GM12878 (cell line): ENCODE results near the gene PIGQ. TPM values are rescaled to one million over a fixed set of nuclear protein-coding genes. Genes with fewer than 3 reads are reported as not detected.

ENCODE experiments used
- ATAC-seq: fragments of 200-7000 bp; cut with Tn5 transposase; 3 replicates; pipeline ENCODE4 v1.9.1; 2020; ENCODE audit warnings: mild to moderate bottlenecking, moderate library complexity
- BruUV-seq: library from RNA; stranded (reverse); fragments of 400-500 nt; replicated peaks from 2 replicates; lab custom pipeline; 2021; lab: Mats Ljungman, UMichigan
- CTCF ChIA-PET: fragments of 300-600 bp; sonication (Branson Sonifier 250); formaldehyde crosslinking; extraction: SDS; loops from one replicate; lab custom pipeline; 2021; ENCODE audit warnings: inconsistent platforms; lab: Yijun Ruan, JAX
- POLR2A ChIA-PET: fragments of 350-600 bp; formaldehyde crosslinking; extraction: SDS; loops from one replicate; lab custom pipeline; 2021; ENCODE audit warnings: inconsistent platforms; lab: Charles Lee
- RAD21 ChIA-PET: fragments of 300-600 bp; sonication (Branson Sonifier 250); formaldehyde crosslinking; loops from one replicate; lab custom pipeline; 2023; ENCODE audit warnings: antibody characterized with exemption; ENCODE audit not compliant: unreplicated experiment; lab: Charles Lee
- SMC1A ChIA-PET: fragments of 300-600 bp; sonication (Branson Sonifier 250); formaldehyde crosslinking; loops from one replicate; lab custom pipeline; 2023; ENCODE audit not compliant: unreplicated experiment, uncharacterized antibody; lab: Charles Lee
- DNase-seq: peaks from one replicate; pipeline ENCODE4 v3.0.0-alpha.2; 2011; ENCODE audit warnings: low read depth, low spot score
- FAIRE-seq: peaks from 3 replicates; lab custom pipeline; 2011; peaks lifted over from hg19 to GRCh38; lab: Jason Lieb, UNC
- H2AFZ ChIP-seq: 2 replicates; pipeline ENCODE4 v1.6.0; 2011; ENCODE audit warnings: low read depth, low read length, control low read depth; ENCODE audit not compliant: control insufficient read depth
- H3K27ac ChIP-seq: 2 replicates; pipeline ENCODE4 v1.5.1; 2011; ENCODE audit warnings: control low read depth; ENCODE audit not compliant: control insufficient read depth, insufficient read depth
- H3K27me3 ChIP-seq, 2 experiments: replicated peaks in 1 of 2; 2 replicates each; pipeline versions ENCODE4 v1.6.0 to v1.6.1; 2011; ENCODE audit warnings: low read length in 1 of 2; ENCODE audit not compliant: control insufficient read depth in 2 of 2, insufficient read depth in 2 of 2
- H3K36me3 ChIP-seq, 2 experiments: 2 replicates each; pipeline ENCODE4 v1.5.1; 2011; ENCODE audit warnings: low read length in 1 of 2; ENCODE audit not compliant: control insufficient read depth in 2 of 2, insufficient read depth in 2 of 2
- H3K4me1 ChIP-seq: 2 replicates; pipeline ENCODE4 v1.6.1; 2011; ENCODE audit warnings: mild to moderate bottlenecking, low read length, moderate library complexity, mixed read lengths; ENCODE audit not compliant: control insufficient read depth, insufficient read depth
- H3K4me2 ChIP-seq: 2 replicates; pipeline ENCODE4 v1.6.0; 2011; ENCODE audit warnings: control low read depth; ENCODE audit not compliant: control insufficient read depth, insufficient read depth
- H3K4me3 ChIP-seq: fragments of 200-600 bp; sonication (generic); 2 replicates; pipeline ENCODE4 v1.5.1; 2016
- H3K79me2 ChIP-seq: 2 replicates; pipeline ENCODE4 v1.6.0; 2011; ENCODE audit warnings: low read length; ENCODE audit not compliant: control insufficient read depth, insufficient read depth
- H3K9ac ChIP-seq: 2 replicates; pipeline ENCODE4 v1.8.0; 2011; ENCODE audit warnings: low read length, control low read depth, mixed read lengths; ENCODE audit not compliant: control insufficient read depth, insufficient read depth
- H3K9me3 ChIP-seq: replicated peaks from 3 replicates; pipeline ENCODE4 v1.5.1; 2011; ENCODE audit warnings: mild to moderate bottlenecking, low read length; ENCODE audit not compliant: control insufficient read depth, insufficient read depth
- H4K20me1 ChIP-seq: 2 replicates; pipeline ENCODE4 v1.6.0; 2011; ENCODE audit not compliant: control insufficient read depth, insufficient read depth
- ATF7 ChIP-seq: fragments of 450-650 bp; IDR thresholded peaks from 2 replicates; pipeline ENCODE4 v1.6.1; 2016; ENCODE audit warnings: low read depth, mild to moderate bottlenecking
- CBFB ChIP-seq: IDR thresholded peaks from 2 replicates; pipeline ENCODE4 v1.6.1; 2016; ENCODE audit warnings: antibody characterized with exemption, low read depth
- DPF2 ChIP-seq: fragments of 450-650 bp; IDR thresholded peaks from 2 replicates; pipeline ENCODE4 v1.6.1; 2017; ENCODE audit warnings: mild to moderate bottlenecking
- EP300 ChIP-seq, 2 experiments: fragments of 150-350 bp in 1 of 2; IDR thresholded peaks; 2 replicates each; pipeline ENCODE4 v1.6.1; 2011 to 2012; ENCODE audit warnings: low read depth in 2 of 2, low read length in 2 of 2, borderline replicate concordance in 1 of 2, improper control_type of control experiment in 1 of 2, inconsistent platforms in 1 of 2; ENCODE audit not compliant: control insufficient read depth in 1 of 2
- HCFC1 ChIP-seq: fragments of 150-350 bp; IDR thresholded peaks from 2 replicates; pipeline ENCODE4 v1.6.1; 2014; ENCODE audit warnings: low read length
- NR2C2 ChIP-seq: IDR thresholded peaks from 2 replicates; pipeline ENCODE4 v1.6.1; 2011; ENCODE audit warnings: borderline replicate concordance, low read depth; ENCODE audit not compliant: control insufficient read depth, insufficient read length
- POLR2AphosphoS2 ChIP-seq: IDR thresholded peaks from 2 replicates; pipeline ENCODE4 v1.6.1; 2011; ENCODE audit warnings: low read depth, mild to moderate bottlenecking, low read length, improper control_type of control experiment, moderate library complexity
- RAD51 ChIP-seq: fragments of 450-650 bp; IDR thresholded peaks from 2 replicates; pipeline ENCODE4 v1.6.1; 2016; ENCODE audit warnings: moderate library complexity, mild to moderate bottlenecking, inconsistent platforms
- RBBP5 ChIP-seq: fragments of 200-600 bp; sonication (generic); conservative IDR thresholded peaks from 2 replicates; pipeline ENCODE4 v1.6.1; 2016
- SMARCA5 ChIP-seq: fragments of 450-650 bp; IDR thresholded peaks from 2 replicates; pipeline ENCODE4 v1.6.1; 2017; ENCODE audit warnings: mild to moderate bottlenecking
- SREBF1 ChIP-seq: IDR thresholded peaks from 2 replicates; pipeline ENCODE4 v1.6.1; 2012; ENCODE audit warnings: mild to moderate bottlenecking, low read length
- TARDBP ChIP-seq: IDR thresholded peaks from 2 replicates; pipeline ENCODE4 v1.6.1; 2016; ENCODE audit warnings: borderline replicate concordance
- TBL1XR1 ChIP-seq: IDR thresholded peaks from 2 replicates; pipeline ENCODE4 v1.6.1; 2012; ENCODE audit warnings: low read depth, low read length, improper control_type of control experiment
- WGBS: methylation state at CpG from one replicate; pipeline ENCODE4 v1.1.6; 2016; ENCODE audit warnings: low lambda C conversion rate; ENCODE audit not compliant: insufficient replicate concordance, insufficient coverage; ENCODE audit errors: missing lambda C conversion rate; 5-methylcytosine and 5-hydroxymethylcytosine counted together
- in situ Hi-C: fragments of 300-500 bp; cut with MboI; formaldehyde crosslinking; loops from 9 replicates; pipeline ENCODE4 v1.14.3; 2018; ENCODE audit warnings: mixed read lengths
- intact Hi-C: fragments of 100-400 bp; cut with micrococcal nuclease; formaldehyde crosslinking; loops from one replicate; pipeline ENCODE4 v1.14.2; 2022; ENCODE audit not compliant: unreplicated experiment
- polyA plus RNA-seq, 11 experiments: library from polyadenylated mRNA; depleted of rRNA in 4 of 11; unstranded in 6 of 11; stranded (reverse) in 5 of 11; fragments of >200 nt; fragmentation: Nextera tagmentation in 4 of 11; fragmentation: Illumina TruSeq in 1 of 11; extraction: Ambion mirVana in 4 of 11; extraction: Trizol in 1 of 11; gene quantifications; 1 replicate in 1 of 11; 2 replicates in 10 of 11; pipeline versions ENCODE4 v1.2.1 to v1.2.3, GENCODE V29; 2011 to 2016; ENCODE audit warnings: inconsistent platforms in 2 of 11, missing spikeins in 2 of 11, low read depth in 1 of 11
- total RNA-seq, 4 experiments: library from RNA; depleted of rRNA in 3 of 4; stranded (reverse); fragments of >200 nt in 3 of 4; fragmentation: Illumina TruSeq in 1 of 4; extraction: Trizol in 1 of 4; gene quantifications; 2 replicates each; pipeline versions ENCODE4 v1.2.1 to v1.2.3, GENCODE V29; 2013 to 2021
- TF ChIP-seq, protein P1 (sequence below): fragments of 450-650 bp; formaldehyde crosslinking; IDR thresholded peaks from 2 replicates; pipeline ENCODE4 v1.5.0; 2022; ENCODE audit warnings: mild to moderate bottlenecking, missing genetic modification characterization

Gene PIGQ
- total and polyA plus RNA-seq, 10 of the 15 experiments (the other 5 are each of a cell fraction or from before 2014, with no cell fraction given): 1.8 to 31.3 (median 17.5) TPM; not detected in 1

GRCh38 chr16:615122-615521, 45.4 kb downstream of the PIGQ start:
- WGBS: 27% methylated on average over 13 of the region's 13 CpGs
- RAD21 ChIA-PET: no interaction called here

DNA sequence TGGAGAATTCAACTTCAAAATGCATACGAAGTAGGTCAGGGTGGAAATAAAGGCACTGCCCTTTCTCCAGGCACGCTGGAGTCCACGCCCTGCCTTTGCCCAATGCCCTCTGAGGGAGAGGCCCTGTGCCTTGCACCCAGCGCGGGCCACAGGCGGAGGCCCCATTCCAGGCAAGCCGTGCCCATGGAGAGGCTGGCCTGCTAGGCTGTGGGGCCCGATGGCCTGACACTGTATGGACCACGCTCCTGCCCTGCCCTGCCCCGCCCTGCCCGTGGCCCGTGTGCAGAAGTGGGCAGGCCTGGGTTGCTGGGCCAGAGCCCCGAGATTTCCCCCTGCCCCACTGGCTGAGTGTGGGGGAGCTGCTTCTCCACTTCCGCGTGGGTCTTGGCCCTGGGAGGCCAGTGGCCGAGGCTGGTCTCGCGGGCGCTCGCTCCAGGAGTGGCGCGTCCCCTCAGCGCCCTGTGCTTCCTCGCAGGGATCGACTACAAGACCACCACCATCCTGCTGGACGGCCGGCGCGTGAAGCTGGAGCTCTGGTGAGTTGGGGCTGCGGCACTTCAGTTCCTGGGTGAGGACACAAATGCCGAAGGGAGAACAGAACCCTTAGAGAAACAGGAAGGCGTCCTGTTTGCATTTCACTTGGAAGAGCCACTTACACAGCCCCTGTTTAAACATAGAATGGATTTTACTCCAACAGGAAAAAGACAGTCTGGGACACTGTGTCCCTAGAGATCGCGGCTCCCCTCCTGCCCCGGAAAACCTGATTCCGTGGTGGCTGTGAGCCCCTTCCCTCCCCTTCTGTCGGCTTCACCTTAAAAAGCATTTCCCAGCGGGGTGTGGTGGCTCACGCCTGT, 47.2 kb downstream of the PIGQ start:
- no peak for DNase-seq
- Histone ChIP-seq H3K36me3 (no peaks in the 10 kb centered on the region), H2AFZ (no peak overlapping the region), H3K27ac (no peak overlapping the region), H3K4me3 (no peak overlapping the region), H3K27me3 (no peaks in the 10 kb centered on the region), H4K20me1 (no peaks in the 10 kb centered on the region), H3K4me2 (no peak overlapping the region), H3K4me1 (no peaks in the 10 kb centered on the region), H3K79me2 (no peaks in the 10 kb centered on the region), H3K9ac (no peak overlapping the region), H3K9me3 (no peaks in the 10 kb centered on the region)
- WGBS: 93% methylated on average over 39 of the region's 39 CpGs
- ChIA-PET SMC1A (no interaction called here), POLR2A (no interaction called here), CTCF (no interaction called here), RAD21 (no interaction called here)
- in situ Hi-C loops: no loop called here
- ATAC-seq: no peak
- intact Hi-C loops: no loop called here
- no peak for FAIRE-seq
- BruUV-seq: no TSS peak
- TF ChIP-seq DPF2: no peak
- no peak for TF ChIP-seq ATF7
- TF ChIP-seq, protein P1, sequence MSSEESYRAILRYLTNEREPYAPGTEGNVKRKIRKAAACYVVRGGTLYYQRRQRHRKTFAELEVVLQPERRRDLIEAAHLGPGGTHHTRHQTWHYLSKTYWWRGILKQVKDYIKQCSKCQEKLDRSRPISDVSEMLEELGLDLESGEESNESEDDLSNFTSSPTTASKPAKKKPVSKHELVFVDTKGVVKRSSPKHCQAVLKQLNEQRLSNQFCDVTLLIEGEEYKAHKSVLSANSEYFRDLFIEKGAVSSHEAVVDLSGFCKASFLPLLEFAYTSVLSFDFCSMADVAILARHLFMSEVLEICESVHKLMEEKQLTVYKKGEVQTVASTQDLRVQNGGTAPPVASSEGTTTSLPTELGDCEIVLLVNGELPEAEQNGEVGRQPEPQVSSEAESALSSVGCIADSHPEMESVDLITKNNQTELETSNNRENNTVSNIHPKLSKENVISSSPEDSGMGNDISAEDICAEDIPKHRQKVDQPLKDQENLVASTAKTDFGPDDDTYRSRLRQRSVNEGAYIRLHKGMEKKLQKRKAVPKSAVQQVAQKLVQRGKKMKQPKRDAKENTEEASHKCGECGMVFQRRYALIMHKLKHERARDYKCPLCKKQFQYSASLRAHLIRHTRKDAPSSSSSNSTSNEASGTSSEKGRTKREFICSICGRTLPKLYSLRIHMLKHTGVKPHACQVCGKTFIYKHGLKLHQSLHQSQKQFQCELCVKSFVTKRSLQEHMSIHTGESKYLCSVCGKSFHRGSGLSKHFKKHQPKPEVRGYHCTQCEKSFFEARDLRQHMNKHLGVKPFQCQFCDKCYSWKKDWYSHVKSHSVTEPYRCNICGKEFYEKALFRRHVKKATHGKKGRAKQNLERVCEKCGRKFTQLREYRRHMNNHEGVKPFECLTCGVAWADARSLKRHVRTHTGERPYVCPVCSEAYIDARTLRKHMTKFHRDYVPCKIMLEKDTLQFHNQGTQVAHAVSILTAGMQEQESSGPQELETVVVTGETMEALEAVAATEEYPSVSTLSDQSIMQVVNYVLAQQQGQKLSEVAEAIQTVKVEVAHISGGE (CRISPR knock-in tag): no peak
- no peak for TF ChIP-seq CBFB
- no peak for TF ChIP-seq EP300 (IDR thresholded peaks at IDR 0.05; ENCODE audit: borderline replicate concordance in 1 of 2, control insufficient read depth in 1 of 2, low read depth in 2 of 2, low read length in 2 of 2)
- TF ChIP-seq POLR2AphosphoS2: no peak
- no peak for TF ChIP-seq SREBF1

More at GRCh38 chr16:615122-615521, 45.4 kb downstream of the PIGQ start:
- no peaks in the 10 kb centered on the region for H3K4me1 ChIP-seq
- no peak for TF ChIP-seq NR2C2
- no peak for TF ChIP-seq RAD51
- TF ChIP-seq TBL1XR1: no peak
- no peak for TF ChIP-seq SMARCA5
- TF ChIP-seq TARDBP: no peak
- TF ChIP-seq RBBP5: no peak
- TF ChIP-seq HCFC1: no peak
- no peak overlapping the region for H3K4me2 ChIP-seq
- ChIA-PET SMC1A (no interaction called here), POLR2A (no interaction called here), CTCF (no interaction called here)
- in situ Hi-C loops: no loop called here
- H3K36me3 ChIP-seq: no peaks in the 10 kb centered on the region
- no peaks in the 10 kb centered on the region for H4K20me1 ChIP-seq
- no peaks in the 10 kb centered on the region for H3K27me3 ChIP-seq
- BruUV-seq: no TSS peak
- no peak for ATAC-seq
- FAIRE-seq: no peak
- no peak overlapping the region for H2AFZ ChIP-seq
- H3K9ac ChIP-seq: no peak overlapping the region
- no peak overlapping the region for H3K27ac ChIP-seq
- no peak for DNase-seq
- intact Hi-C loops: no loop called here
- no peaks in the 10 kb centered on the region for H3K9me3 ChIP-seq
- H3K79me2 ChIP-seq: no peaks in the 10 kb centered on the region
- H3K4me3 ChIP-seq: no peak overlapping the region
